Measurements from ENCODE around the gene HOXA4.

HOXA4 gene

DNA sequence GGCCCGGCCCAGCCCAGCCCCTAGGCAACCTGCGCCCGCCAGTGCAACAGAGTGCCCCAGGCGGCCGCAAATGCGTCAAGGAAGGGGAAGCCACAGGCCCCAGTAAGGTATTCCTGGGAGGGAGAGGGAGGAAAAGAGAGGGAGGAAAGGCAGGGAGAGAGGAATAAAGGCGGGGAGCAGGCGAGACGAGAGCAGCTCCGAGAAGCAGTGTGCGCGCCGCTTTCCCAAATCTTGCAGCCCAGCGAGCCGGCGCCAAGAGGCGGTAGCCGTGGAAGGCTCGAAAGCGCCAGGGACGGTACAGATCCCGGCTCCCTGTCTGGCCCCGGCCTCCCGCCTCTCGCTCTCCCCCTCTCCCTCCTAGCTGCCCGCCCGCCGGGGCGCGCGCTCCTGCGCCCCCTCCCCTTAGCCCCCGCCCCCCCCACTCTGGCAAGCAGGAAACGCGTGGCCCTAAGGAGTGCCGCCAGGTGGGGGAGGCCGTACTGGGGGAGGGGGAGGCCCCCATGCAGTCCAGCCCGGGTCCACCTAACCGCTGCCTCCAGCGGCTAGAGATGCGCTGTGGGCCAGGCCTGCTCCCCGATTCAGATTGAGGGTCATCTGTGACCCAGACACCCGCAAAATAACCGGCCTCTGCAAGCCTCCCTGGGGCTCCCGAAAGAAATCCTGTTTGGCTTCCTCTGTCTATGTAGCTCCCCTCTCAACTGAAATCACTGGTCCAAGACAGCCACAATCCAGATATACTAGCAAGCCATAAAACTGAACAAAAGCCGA, 39.3 kb upstream of the HOXA4 start:
- no peak for DNase-seq (ENCODE audit: low read depth in 2 of 3, low spot score in 1 of 3)

DNA sequence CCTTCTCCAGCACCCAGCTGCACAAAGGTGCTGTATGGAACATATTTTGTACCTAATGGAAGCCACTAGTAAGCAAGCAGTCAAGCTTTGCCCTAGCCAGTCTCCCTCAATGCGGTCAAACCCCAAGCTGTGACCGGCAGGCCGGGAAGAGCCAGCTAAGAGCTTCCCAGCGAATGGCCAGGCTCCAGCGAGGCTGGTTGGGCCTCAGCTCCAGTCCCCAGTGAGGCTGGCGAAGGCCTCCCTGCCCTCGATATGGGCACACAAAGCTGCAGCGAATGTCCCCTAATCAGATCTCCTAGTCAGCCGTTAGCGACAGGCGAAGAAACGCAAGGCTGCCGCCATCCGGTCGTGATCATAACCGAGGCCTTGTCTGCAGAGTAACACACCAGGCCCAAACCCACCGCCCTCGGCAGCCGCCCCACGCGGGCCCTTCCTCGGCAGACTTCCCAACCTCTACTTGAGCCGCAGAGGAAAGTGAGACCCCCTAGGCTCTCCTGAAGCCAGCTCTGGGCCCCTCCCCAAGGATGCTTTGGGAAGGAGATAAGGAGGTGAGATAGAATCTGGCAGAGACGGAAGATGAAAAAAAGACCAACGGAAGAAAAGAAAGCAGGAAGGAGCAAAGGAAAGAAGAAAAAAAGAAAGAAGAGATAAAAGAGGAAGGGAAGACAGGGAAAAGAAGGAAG, 37.8 kb upstream of the HOXA4 start:
- peak in 1 of 3 donors; percentile 22 for DNase-seq (ENCODE audit: low read depth in 2 of 3, low spot score in 1 of 3)

DNA sequence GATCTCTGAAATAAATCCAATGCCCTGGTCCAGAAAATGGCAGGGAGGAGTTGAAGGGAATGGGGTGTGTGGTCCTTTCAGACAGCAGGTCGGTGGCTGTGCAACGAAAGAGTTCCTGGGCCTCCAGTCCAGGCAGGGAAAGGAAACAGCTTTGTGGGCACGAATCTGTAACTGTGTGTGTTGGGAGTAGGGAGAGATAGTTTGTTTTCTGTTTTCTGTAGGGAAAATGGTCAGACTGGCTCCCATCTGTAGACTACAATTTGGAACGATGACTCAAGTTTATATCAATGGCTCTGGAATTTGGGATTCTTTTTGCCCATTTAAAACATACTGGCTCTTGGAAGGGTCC, 37.3 kb upstream of the HOXA4 start:
- no peak for DNase-seq (ENCODE audit: low read depth in 2 of 3, low spot score in 1 of 3)

DNA sequence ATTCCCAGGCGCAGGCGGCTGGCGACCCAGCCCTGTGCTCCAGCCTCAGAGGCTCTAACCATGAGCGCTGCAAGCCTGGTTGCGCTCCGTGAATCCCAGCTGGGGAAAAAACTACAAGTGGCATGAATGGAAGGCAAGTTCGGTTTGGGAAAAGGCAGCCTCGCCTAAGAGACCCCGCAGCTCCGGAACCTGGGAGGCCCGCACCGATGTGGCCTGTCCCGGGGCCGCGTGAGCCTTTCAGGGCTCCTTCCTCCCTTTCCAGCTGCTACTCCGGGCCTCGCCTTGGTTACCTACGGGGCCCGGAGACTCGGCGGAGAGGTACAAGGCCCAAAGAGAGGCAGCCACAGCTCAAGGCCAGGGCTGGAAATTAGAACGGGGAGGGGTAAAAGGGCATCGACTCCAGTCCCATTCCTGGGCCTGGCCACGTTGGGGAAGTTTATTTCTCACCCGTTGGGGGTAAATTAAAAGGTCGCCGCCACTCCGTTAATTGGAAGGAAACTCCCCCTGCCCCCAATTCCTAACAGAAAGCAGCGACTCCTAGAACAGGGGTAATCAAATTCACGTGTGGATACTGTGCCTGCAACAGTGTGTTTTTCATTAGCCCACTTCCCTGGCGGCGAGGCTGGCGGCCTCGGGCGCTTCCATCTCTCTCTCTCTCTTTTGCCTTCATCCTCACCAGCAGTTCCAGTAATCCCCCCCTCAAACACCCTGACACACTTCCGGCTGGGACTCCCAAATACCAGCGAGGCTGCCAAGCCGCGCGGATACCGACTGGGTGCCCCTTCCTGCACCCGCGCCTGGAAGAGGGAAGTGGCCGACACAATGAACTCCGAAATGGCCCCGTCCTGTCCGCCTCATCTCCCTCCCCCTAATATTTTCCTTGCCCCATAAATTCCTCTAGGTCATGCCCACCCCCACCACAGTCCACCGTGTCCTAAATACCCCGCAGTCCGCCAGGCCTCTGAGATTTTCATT, 36.3 kb upstream of the HOXA4 start:
- DNase-seq (ENCODE audit: low read depth in 2 of 3, low spot score in 1 of 3), result no peak

DNA sequence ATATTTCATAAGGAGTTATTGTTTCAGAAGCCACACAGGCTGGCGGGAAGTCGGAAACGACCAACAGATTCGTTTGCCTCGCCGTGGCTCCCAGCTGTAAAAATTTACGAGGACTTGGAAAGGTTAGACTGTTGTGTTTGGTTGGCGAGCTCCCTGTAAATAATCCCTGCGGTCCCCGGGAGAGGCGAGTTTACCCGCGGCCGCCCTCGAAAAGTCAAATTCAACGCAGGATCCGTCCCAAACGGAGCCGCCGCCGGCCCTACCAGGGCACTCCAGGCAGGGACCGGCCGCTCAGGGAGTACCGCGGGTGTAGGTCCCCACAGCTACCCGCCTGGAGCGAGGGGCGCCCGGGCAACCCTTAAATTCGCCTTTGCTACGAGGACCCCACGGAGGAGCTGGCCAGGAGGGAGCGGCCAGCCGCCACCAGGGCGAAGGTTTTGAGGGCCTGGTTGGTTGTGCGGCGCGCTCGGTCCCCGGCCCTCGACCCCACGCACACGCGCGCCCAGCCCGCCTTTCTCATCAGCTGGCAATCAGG, 35.5 kb upstream of the HOXA4 start:
- DNase-seq (ENCODE audit: low read depth in 2 of 3, low spot score in 1 of 3), result no peak

- no peak for DNase-seq (ENCODE audit: low read depth in 2 of 3, low spot score in 1 of 3)
Observed at GRCh38 chr7:27165089-27165995, 34.8 kb upstream of the HOXA4 start, which contains the start of gene HOXA9. Gene HOXA9, minus strand, starts transcription at chr7:27165537. Its CDS starts 80 bp downstream, at chr7:27165457.

DNA sequence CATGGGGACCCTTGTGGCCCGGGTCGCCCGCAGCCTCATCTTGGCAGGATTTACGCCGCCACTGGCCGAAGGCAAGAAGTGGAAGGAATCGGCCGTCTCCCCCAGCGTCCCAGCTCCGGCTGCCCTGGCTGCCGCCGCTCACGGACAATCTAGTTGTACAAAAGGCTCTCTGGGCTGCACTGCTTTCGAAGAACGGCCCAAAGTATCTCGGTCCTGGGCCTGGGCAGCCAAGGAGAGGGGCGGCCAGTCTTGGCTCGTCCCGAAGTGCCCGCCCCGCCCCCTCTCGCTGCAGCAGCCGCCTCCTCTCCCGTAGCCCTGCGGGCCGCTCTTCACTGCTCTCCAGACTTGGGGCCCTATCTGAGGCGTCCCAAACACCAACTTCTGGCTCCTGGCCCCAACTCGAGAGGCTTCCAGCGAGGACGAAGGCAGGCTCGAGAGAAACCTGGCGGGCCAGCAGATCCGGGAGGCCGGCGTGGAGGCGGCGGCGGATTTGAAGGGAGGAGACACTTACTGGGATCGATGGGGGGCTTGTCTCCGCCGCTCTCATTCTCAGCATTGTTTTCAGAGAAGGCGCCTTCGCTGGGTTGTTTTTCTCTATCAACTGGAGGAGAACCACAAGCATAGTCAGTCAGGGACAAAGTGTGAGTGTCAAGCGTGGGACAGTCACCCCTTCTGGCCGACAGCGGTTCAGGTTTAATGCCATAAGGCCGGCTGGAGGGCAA, 34.0 kb upstream of the HOXA4 start:
- DNase-seq (ENCODE audit: low read depth in 2 of 3, low spot score in 1 of 3), result no peak

DNA sequence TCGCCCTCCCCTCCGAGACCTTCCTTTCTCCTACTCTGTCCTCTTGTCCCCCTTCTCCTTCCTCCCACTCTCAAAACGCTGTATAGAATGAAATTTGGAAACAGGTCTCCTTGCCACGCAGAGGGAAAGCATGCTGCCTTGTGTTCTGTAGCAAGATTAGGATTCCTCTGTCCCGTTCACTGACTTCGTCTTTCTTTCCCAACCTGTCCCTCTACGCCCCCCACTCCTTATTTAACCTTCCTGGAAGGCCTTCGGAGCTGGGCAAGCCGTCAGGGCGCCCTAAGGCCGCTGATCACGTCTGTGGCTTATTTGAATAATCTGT, 33.4 kb upstream of the HOXA4 start:
- no peak for DNase-seq (ENCODE audit: low read depth in 2 of 3, low spot score in 1 of 3)

GRCh38 chr7:27163288-27164044, 32.9 kb upstream of the HOXA4 start:
- no peak for DNase-seq (ENCODE audit: low read depth in 2 of 3, low spot score in 1 of 3)

GRCh38 chr7:27162561-27163287, 32.2 kb upstream of the HOXA4 start:
- no peak for DNase-seq (ENCODE audit: low read depth in 2 of 3, low spot score in 1 of 3)

DNA sequence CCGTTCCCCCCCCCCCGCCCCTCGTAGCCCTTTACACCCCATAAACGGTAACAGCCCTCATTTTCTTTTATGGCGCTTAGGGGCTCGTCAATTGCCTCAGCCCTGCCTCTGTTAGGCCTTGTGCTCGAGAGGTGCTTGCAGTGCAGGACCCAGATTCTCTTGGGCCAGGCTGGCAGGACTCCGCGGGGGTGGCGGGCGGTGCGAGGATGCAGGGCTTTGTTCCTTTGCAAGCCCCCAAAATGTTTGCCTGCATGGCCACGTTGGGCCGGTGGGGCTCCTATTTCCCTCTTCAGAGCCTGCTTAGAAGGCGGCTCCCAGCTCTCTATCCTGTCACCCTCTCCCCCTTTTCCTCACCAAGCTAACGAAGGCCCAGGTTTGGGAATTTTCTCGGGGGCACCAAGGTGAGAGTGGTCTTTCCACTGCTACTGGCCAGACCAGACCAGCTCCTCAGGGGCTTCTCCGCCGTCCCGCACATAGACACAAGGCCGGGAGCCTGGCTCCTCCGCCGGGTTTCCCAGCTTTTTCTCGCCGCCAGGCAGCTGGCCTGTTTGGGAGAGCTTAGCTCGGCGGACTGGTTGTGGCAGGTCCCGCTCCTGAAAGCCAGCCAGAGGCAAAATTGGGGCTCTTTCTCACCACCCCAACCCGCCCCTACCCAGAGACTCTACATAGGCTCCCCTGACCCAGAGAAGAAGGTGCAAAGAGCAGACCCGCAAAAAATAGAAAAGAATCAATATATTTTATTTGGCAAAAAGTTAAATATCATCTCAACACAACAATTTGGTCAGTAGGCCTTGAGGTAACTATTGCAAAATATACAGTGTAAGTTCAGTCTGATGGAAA, 31.4 kb upstream of the HOXA4 start:
- no peak for DNase-seq (ENCODE audit: low read depth in 2 of 3, low spot score in 1 of 3)

GRCh38 chr7:27161214-27161720, 30.7 kb upstream of the HOXA4 start:
- DNase-seq (ENCODE audit: low read depth in 2 of 3, low spot score in 1 of 3), result no peak

GRCh38 chr7:27160546-27161213, 30.1 kb upstream of the HOXA4 start:
- peak; percentile 69 to 81 (median 79) for DNase-seq (ENCODE audit: low read depth in 2 of 3, low spot score in 1 of 3)

DNA sequence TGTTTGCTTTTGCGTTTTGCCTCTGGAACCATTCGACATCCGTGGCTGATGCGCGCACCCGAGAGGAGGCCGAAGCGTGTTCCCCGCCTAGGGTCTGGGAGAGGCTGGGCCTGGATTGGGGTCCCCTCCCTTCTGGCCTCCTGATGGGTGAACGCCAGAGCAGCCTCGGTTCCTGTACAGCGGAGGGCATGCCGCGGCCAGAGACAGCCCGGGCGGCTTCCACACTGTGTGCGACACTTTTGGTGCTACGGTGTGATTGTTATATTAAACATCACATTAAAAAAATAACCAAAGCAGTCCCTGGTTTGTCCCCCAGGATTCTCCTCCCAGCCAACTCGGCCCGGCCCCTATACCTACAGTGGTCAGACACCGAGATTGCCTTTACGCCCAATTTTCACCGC, 29.6 kb upstream of the HOXA4 start:
- DNase-seq (ENCODE audit: low read depth in 2 of 3, low spot score in 1 of 3), result no peak

GRCh38 chr7:27159266-27160144, 28.9 kb upstream of the HOXA4 start:
- no peak for DNase-seq (ENCODE audit: low read depth in 2 of 3, low spot score in 1 of 3)
